ENCODE data around the gene BABAM2. TPM values are rescaled to one million over a fixed set of nuclear protein-coding genes. Genes with fewer than 3 reads are reported as not detected.

The BABAM2 gene
- total RNA-seq, 2 donors from 2014 or later: 36.4 to 40.9 TPM

DNA sequence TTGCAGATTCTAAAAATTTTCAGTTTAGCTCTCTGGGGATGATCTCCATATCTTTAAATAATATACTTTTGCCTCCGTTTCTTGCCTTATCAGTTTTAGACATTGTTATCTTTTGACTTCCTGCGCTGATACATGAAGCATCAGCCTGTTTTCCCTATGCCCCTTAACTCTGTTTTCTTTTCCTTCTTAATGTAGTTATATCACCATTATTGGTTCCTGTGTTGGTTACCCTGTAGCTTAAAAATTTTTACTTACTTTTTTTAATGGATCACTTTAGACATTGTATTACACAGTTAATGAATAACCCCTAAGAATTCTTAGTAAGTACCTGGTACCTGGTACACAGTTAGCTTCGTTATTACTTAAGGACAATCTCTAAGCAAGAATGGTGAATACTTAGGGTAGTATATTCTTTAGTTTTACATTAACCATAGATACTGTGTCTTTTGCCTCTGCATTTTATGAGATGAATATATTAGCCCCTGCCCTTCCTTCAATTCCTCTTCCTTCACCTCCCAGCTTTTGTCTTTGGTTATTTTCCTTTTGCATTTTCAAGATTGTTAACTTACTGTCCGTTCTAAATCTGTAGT, 40.9 kb downstream of the BABAM2 start:
- Mint-ChIP-seq H3K4me3 (no peak overlapping the region), H3K36me3 (ENCODE audit: low read depth) (no peaks in the 10 kb centered on the region), H3K27ac (no peak overlapping the region), H3K9me3 (no peaks in the 10 kb centered on the region), H3K4me1 (peaks cover under 1% of the 10 kb centered on the region), H3K27me3 (ENCODE audit: insufficient read depth) (no peaks in the 10 kb centered on the region)
- Histone ChIP-seq H3K4me1 (ENCODE audit: control insufficient read depth, insufficient read depth, low read length) (no peaks in the 10 kb centered on the region), H3K27me3 (ENCODE audit: control insufficient read depth, insufficient read depth, low read length, poor library complexity, severe bottlenecking) (no peaks in the 10 kb centered on the region), H3K27ac (ENCODE audit: low read depth, low read length) (no peak overlapping the region), H3K9ac (ENCODE audit: extremely low read depth, low read length, poor library complexity, severe bottlenecking) (no peak overlapping the region), H3K4me3 (ENCODE audit: low read length) (no peak overlapping the region), H3K36me3 (ENCODE audit: control insufficient read depth, insufficient read depth, low read length) (peaks cover 10% of the 10 kb centered on the region), H3K9me3 (ENCODE audit: control insufficient read depth, low read length) (no peaks in the 10 kb centered on the region)
- TF ChIP-seq, protein P1, sequence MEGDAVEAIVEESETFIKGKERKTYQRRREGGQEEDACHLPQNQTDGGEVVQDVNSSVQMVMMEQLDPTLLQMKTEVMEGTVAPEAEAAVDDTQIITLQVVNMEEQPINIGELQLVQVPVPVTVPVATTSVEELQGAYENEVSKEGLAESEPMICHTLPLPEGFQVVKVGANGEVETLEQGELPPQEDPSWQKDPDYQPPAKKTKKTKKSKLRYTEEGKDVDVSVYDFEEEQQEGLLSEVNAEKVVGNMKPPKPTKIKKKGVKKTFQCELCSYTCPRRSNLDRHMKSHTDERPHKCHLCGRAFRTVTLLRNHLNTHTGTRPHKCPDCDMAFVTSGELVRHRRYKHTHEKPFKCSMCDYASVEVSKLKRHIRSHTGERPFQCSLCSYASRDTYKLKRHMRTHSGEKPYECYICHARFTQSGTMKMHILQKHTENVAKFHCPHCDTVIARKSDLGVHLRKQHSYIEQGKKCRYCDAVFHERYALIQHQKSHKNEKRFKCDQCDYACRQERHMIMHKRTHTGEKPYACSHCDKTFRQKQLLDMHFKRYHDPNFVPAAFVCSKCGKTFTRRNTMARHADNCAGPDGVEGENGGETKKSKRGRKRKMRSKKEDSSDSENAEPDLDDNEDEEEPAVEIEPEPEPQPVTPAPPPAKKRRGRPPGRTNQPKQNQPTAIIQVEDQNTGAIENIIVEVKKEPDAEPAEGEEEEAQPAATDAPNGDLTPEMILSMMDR (conservative IDR thresholded peaks at IDR 0.05): no peak
- 86 to 87% methylated on average over 1 to 4 of the region's 4 CpGs for WGBS, 2 experiments (ENCODE audit: insufficient coverage in 1 of 2, insufficient read length in 1 of 2)
- no peak for DNase-seq

DNA sequence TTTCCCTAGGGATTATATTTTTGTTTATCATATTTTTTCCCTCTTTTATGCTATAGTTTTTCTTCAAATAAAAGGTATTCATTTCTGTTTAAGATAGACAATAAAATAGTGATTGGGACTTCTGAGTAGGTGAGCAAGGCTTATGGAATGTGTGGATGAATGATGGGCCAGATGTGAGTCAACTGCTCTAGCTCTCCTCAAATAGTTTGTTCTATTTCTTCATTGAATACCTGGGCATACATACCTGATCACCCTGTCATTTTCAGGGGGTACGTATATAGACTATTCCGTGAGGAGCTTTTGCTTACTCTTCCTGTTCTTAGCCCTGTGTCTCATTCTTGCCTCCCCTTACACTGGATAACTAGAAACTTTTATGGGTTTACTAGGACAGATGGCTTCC, 41.9 kb downstream of the BABAM2 start:
- 95 to 100% methylated on average over 2 of the region's 2 CpGs for WGBS, 2 experiments (ENCODE audit: insufficient coverage in 1 of 2, insufficient read length in 1 of 2)
- peaks cover 10% of the 10 kb centered on the region for H3K36me3 ChIP-seq (ENCODE audit: control insufficient read depth, insufficient read depth, low read length)
- Mint-ChIP-seq H3K4me1 (no peaks in the 10 kb centered on the region), H3K27me3 (ENCODE audit: insufficient read depth) (no peaks in the 10 kb centered on the region), H3K36me3 (ENCODE audit: low read depth) (no peaks in the 10 kb centered on the region), H3K9me3 (no peaks in the 10 kb centered on the region), H3K4me3 (no peak overlapping the region), H3K27ac (no peak overlapping the region)
- no peak overlapping the region for H3K27ac ChIP-seq (ENCODE audit: low read depth, low read length)
- no peak for DNase-seq
- no peak overlapping the region for H3K4me3 ChIP-seq (ENCODE audit: low read length)
- H3K9me3 ChIP-seq (ENCODE audit: control insufficient read depth, low read length): no peaks in the 10 kb centered on the region
- TF ChIP-seq, protein P1 (conservative IDR thresholded peaks at IDR 0.05): no peak
- H3K9ac ChIP-seq (ENCODE audit: extremely low read depth, low read length, poor library complexity, severe bottlenecking): no peak overlapping the region
- no peaks in the 10 kb centered on the region for H3K27me3 ChIP-seq (ENCODE audit: control insufficient read depth, insufficient read depth, low read length, poor library complexity, severe bottlenecking)
- no peaks in the 10 kb centered on the region for H3K4me1 ChIP-seq (ENCODE audit: control insufficient read depth, insufficient read depth, low read length)

DNA sequence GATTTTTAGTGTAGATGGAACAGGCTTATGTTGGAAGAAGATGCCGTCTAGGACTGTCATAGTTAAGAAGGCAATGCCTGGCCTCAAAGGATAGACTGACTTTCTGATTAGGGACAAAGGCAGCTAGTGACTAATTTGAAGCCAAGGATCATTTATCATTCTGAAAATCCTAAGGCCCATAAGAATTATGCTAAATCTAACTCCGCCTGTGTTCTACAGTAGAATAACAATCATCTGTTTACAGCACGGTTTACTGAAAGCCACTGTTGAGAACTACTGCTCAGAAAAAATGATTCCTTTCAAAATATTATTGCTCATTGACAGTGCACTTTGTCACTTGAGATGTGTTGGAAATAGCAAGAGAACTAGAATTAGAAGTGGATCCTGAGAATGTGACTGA, 44.5 kb downstream of the BABAM2 start:
- H3K4me3 Mint-ChIP-seq: no peak overlapping the region
- Histone ChIP-seq H3K36me3 (ENCODE audit: control insufficient read depth, insufficient read depth, low read length) (peaks cover 8% of the 10 kb centered on the region), H3K9ac (ENCODE audit: extremely low read depth, low read length, poor library complexity, severe bottlenecking) (no peak overlapping the region), H3K9me3 (ENCODE audit: control insufficient read depth, low read length) (no peaks in the 10 kb centered on the region), H3K4me3 (ENCODE audit: low read length) (no peak overlapping the region), H3K27me3 (ENCODE audit: control insufficient read depth, insufficient read depth, low read length, poor library complexity, severe bottlenecking) (no peaks in the 10 kb centered on the region), H3K27ac (ENCODE audit: low read depth, low read length) (no peak overlapping the region), H3K4me1 (ENCODE audit: control insufficient read depth, insufficient read depth, low read length) (no peaks in the 10 kb centered on the region)
- H3K36me3 Mint-ChIP-seq (ENCODE audit: low read depth): no peaks in the 10 kb centered on the region
- no peak overlapping the region for H3K27ac Mint-ChIP-seq
- H3K4me1 Mint-ChIP-seq: no peaks in the 10 kb centered on the region
- H3K9me3 Mint-ChIP-seq: no peaks in the 10 kb centered on the region
- no peak for DNase-seq
- 89 to 95% methylated on average over 3 of the region's 3 CpGs for WGBS, 2 experiments (ENCODE audit: insufficient coverage in 1 of 2, insufficient read length in 1 of 2)
- TF ChIP-seq, protein P1 (conservative IDR thresholded peaks at IDR 0.05): no peak
- H3K27me3 Mint-ChIP-seq (ENCODE audit: insufficient read depth): no peaks in the 10 kb centered on the region

Measured in endodermal cell (in vitro differentiated cells).